SK-N-SH treated with all-trans-retinoic acid at 6 μM for 48 hours (cell line): ENCODE measurements around the gene NPAS2.

Source experiments
- BACH2 ChIP-seq: fragments of 250-450 bp; sonication (Bioruptor Pico); IDR thresholded peaks from 2 replicates; pipeline ENCODE4 v1.9.0; 2021; ENCODE audit warnings: mild to moderate bottlenecking, borderline replicate concordance
- OSR1 ChIP-seq: fragments of 250-450 bp; sonication (Bioruptor Pico); IDR thresholded peaks from 2 replicates; pipeline ENCODE4 v1.8.0; 2022; ENCODE audit warnings: moderate library complexity, mild to moderate bottlenecking, inconsistent platforms
- PATZ1 ChIP-seq: fragments of 250-450 bp; sonication (Bioruptor Pico); IDR thresholded peaks from 2 replicates; pipeline ENCODE4 v1.8.0; 2020; ENCODE audit warnings: mild to moderate bottlenecking, moderate library complexity, borderline replicate concordance
- TCF4 ChIP-seq: fragments of 250-450 bp; sonication (Bioruptor Pico); IDR thresholded peaks from 2 replicates; pipeline ENCODE4 v1.8.0; 2021; ENCODE audit warnings: mild to moderate bottlenecking, moderate library complexity, borderline replicate concordance

GRCh38 chr2:101004620-101005325 lies 184.8 kb downstream of the NPAS2 start:
- no peak for TF ChIP-seq PATZ1 (CRISPR knock-in tag)
- no peak for TF ChIP-seq BACH2 (CRISPR knock-in tag)
- TF ChIP-seq OSR1 (CRISPR knock-in tag): no peak
- no peak for TF ChIP-seq TCF4 (CRISPR knock-in tag)
